Measurements from ENCODE around the gene RPP25L.

The RPP25L gene

GRCh38 chr9:34565856-34566255 lies 46.0 kb downstream of the RPP25L start:
- no peak for DNase-seq

GRCh38 chr9:34564617-34565016 lies 47.3 kb downstream of the RPP25L start:
- DNase-seq, result no peak

DNA sequence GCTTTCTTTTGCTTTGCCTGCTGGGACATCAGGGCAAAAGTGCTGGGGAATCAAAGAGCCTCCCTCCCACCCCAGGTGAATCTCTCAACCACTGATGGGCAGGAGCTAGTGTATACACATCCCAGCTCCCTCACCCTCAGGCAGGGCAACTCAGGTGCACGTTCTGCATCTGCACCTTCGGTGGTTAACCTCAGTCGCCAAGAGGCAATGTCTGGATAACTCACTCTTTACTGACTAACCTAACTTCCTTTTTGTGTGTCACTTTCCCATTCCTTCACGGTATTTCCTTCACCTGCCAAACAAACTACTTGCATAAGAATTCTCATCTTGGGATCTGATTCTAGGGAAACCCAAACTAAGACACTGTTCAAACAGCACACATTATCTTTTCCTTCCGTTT lies 48.6 kb downstream of the RPP25L start:
- no peak for DNase-seq

DNA sequence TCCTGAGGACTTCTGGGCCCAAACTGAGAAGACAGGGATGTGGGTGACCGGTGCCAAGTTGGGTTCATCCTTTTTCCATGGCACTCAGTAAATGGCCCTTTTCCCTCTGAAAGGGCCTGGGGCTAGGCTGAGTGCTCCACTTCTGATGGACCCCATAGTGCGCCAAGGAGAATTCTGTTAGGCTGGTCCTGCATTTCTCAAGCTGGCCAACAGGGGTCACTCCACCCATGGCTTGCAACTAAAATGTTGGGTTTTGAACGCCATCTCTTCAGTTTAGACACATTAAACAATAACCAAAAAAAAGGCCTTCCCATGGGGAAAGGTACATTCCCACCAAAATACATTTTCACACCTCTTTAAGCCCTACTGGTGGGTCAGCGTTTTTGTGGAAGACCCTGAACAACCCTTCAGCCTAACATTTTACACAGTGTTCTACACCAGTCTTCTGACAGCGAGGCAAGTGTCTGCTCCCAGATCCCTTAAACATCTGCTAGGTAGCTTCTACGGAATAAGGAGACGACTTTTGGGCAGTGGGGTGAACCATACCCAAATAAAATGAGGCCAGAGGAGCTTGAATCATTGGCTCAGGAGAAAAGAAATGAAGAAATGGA lies 49.7 kb downstream of the RPP25L start:
- no peak for DNase-seq

GRCh38 chr9:34560599-34561214 lies 51.2 kb downstream of the RPP25L start:
- no peak for DNase-seq
